SK-N-SH (cell line): Measurements from ENCODE around the gene HOMER1. TPM values are rescaled to one million over a fixed set of nuclear protein-coding genes. Genes with fewer than 3 reads are reported as not detected.
A peak's percentile ranks its signal among the peaks of the same experiment; 100 is the strongest.

Experiments used
- CTCF ChIA-PET: fragments of 300-600, 350-600 bp; formaldehyde crosslinking; extraction: SDS; loops from one replicate; lab custom pipeline; 2021; lab: Yijun Ruan, JAX
- POLR2A ChIA-PET: fragments of 350-600 bp; sonication (Branson Sonifier 250); formaldehyde crosslinking; extraction: SDS; loops from one replicate; lab custom pipeline; 2020; ENCODE audit warnings: antibody characterized with exemption, inconsistent platforms; lab: Yijun Ruan, JAX
- DNase-seq: peaks from one replicate; pipeline ENCODE4 v3.0.0; 2012
- H2AFZ ChIP-seq: fragments of 200-600 bp; sonication (generic); 2 replicates; pipeline ENCODE4 v1.8.1; 2016; ENCODE audit warnings: antibody characterized with exemption, mild to moderate bottlenecking, low read depth
- H3F3A ChIP-seq: fragments of 200-600 bp; sonication (generic); replicated peaks from 2 replicates; pipeline ENCODE3; 2016; ENCODE audit warnings: antibody characterized with exemption, mild to moderate bottlenecking; ENCODE audit not compliant: insufficient read depth
- H3K27ac ChIP-seq, 2 experiments: fragments of 200-500 bp in 1 of 2; fragments of 200-600 bp in 1 of 2; sonication (Bioruptor generic) in 1 of 2; sonication (generic), shearing (Covaris generic) in 1 of 2; 2 replicates each; pipeline versions ENCODE4 v1.5.1 to v1.6.1; 2014 to 2016; ENCODE audit warnings: low read depth in 2 of 2, inconsistent platforms in 1 of 2, low read length in 1 of 2, mild to moderate bottlenecking in 1 of 2, mixed read lengths in 1 of 2
- H3K27me3 ChIP-seq: fragments of 200-600 bp; sonication (generic), shearing (Covaris generic); 2 replicates; pipeline ENCODE4 v1.6.1; 2016; ENCODE audit warnings: mixed run types; ENCODE audit not compliant: insufficient read depth
- H3K36me3 ChIP-seq, 2 experiments: fragments of 200-500 bp in 1 of 2; fragments of 200-600 bp in 1 of 2; sonication (Bioruptor generic) in 1 of 2; sonication (generic) in 1 of 2; replicated peaks in 1 of 2; 2 replicates each; pipeline versions ENCODE3 to v1.5.1; 2014 to 2016; ENCODE audit warnings: low read length in 1 of 2, mild to moderate bottlenecking in 1 of 2; ENCODE audit not compliant: insufficient read depth in 2 of 2, control insufficient read depth in 1 of 2
- H3K4me1 ChIP-seq, 2 experiments: fragments of 200-500 bp in 1 of 2; fragments of 200-600 bp in 1 of 2; sonication (Bioruptor generic) in 1 of 2; sonication (generic), shearing (Covaris generic) in 1 of 2; 2 replicates each; pipeline versions ENCODE4 v1.5.1 to v1.6.1; 2014 to 2016; ENCODE audit warnings: low read depth in 1 of 2, low read length in 1 of 2, mixed run types in 1 of 2; ENCODE audit not compliant: insufficient read depth in 2 of 2, control insufficient read depth in 1 of 2
- H3K4me2 ChIP-seq: fragments of 200-600 bp; sonication (generic), shearing (Covaris generic); 2 replicates; pipeline ENCODE4 v1.6.1; 2017; ENCODE audit warnings: mixed run types
- H3K4me3 ChIP-seq, 2 experiments: fragments of 200-500 bp in 1 of 2; fragments of 200-600 bp in 1 of 2; sonication (Bioruptor generic) in 1 of 2; sonication (generic), shearing (Covaris generic) in 1 of 2; 2 replicates each; pipeline versions ENCODE4 v1.5.1 to v1.8.1; 2014 to 2016; ENCODE audit warnings: low read depth in 2 of 2, inconsistent platforms in 1 of 2, low read length in 1 of 2, mild to moderate bottlenecking in 1 of 2, mixed read lengths in 1 of 2, moderate library complexity in 1 of 2
- H3K79me2 ChIP-seq: fragments of 200-600 bp; sonication (generic); 2 replicates; pipeline ENCODE4 v1.8.1; 2017; ENCODE audit warnings: mild to moderate bottlenecking; ENCODE audit not compliant: insufficient read depth
- H3K9ac ChIP-seq: fragments of 200-600 bp; sonication (generic); 2 replicates; pipeline ENCODE4 v1.6.1; 2017; ENCODE audit warnings: mixed run types
- H3K9me2 ChIP-seq: fragments of 200-600 bp; sonication (generic); 2 replicates; pipeline ENCODE4 v1.6.1; 2017; ENCODE audit warnings: mixed run types
- H3K9me3 ChIP-seq: fragments of 200-600 bp; sonication (generic); 2 replicates; pipeline ENCODE4 v1.6.1; 2017; ENCODE audit warnings: mixed run types, mild to moderate bottlenecking, moderate library complexity
- H4K20me1 ChIP-seq: fragments of 200-600 bp; sonication (generic); 2 replicates; pipeline ENCODE4 v1.6.1; 2017; ENCODE audit warnings: mild to moderate bottlenecking, mixed run types; ENCODE audit not compliant: insufficient read depth
- CHD2 ChIP-seq: fragments of 150-350 bp; IDR thresholded peaks from 2 replicates; pipeline ENCODE4 v1.6.1; 2018; ENCODE audit warnings: low read length; ENCODE audit not compliant: partially characterized antibody
- FOSL2 ChIP-seq: IDR thresholded peaks from 2 replicates; pipeline ENCODE4 v1.4.0; 2012; ENCODE audit warnings: low read depth, mild to moderate bottlenecking, moderate library complexity, borderline replicate concordance
- GABPA ChIP-seq: IDR thresholded peaks from 2 replicates; pipeline ENCODE4 v1.4.0; 2012; ENCODE audit warnings: low read depth, mild to moderate bottlenecking
- JUND ChIP-seq: IDR thresholded peaks from 2 replicates; pipeline ENCODE4 v1.4.0; 2012
- NRF1 ChIP-seq: IDR thresholded peaks from 2 replicates; pipeline ENCODE4 v1.6.1; 2012; ENCODE audit warnings: low read depth, mild to moderate bottlenecking, low read length
- RAD21 ChIP-seq: IDR thresholded peaks from 2 replicates; pipeline ENCODE4 v1.6.1; 2012; ENCODE audit warnings: mild to moderate bottlenecking, low read length
- RXRA ChIP-seq: IDR thresholded peaks from 2 replicates; pipeline ENCODE4 v1.4.0; 2012; ENCODE audit warnings: low read depth, mild to moderate bottlenecking, borderline replicate concordance
- SMC3 ChIP-seq: IDR thresholded peaks from 2 replicates; pipeline ENCODE4 v1.6.1; 2012; ENCODE audit warnings: low read depth, low read length, improper control_type of control experiment
- TEAD4 ChIP-seq: IDR thresholded peaks from 2 replicates; pipeline ENCODE4 v1.4.0; 2012; ENCODE audit warnings: mild to moderate bottlenecking, borderline replicate concordance; ENCODE audit not compliant: insufficient read depth
- YY1 ChIP-seq: IDR thresholded peaks from 2 replicates; pipeline ENCODE4 v1.4.0; 2012; ENCODE audit warnings: low read depth, mild to moderate bottlenecking
- WGBS: methylation state at CpG from one replicate; pipeline ENCODE4 v1.1.6; 2017; ENCODE audit warnings: low lambda C conversion rate; 5-methylcytosine and 5-hydroxymethylcytosine counted together
- polyA plus RNA-seq, 3 experiments: library from polyadenylated mRNA; depleted of rRNA; stranded (reverse); fragments of >200 nt; gene quantifications; 2 replicates each; pipeline ENCODE4 v1.2.3, GENCODE V29; 2012
- TF ChIP-seq, protein P1 (sequence below): fragments of 150-350 bp; IDR thresholded peaks from 2 replicates; pipeline ENCODE4 v1.6.1; 2017; ENCODE audit warnings: antibody characterized with exemption, low read length, low read depth, borderline replicate concordance
- TF ChIP-seq, protein P2 (sequence below): fragments of 200-600 bp; sonication (generic); IDR thresholded peaks from 2 replicates; pipeline ENCODE4 v1.6.1; 2017; ENCODE audit warnings: antibody characterized with exemption, mild to moderate bottlenecking, moderate library complexity

The HOMER1 gene
- polyA plus RNA-seq, 1 of the 3 experiments (the other 2 are of a cell fraction): 2.2 TPM

DNA sequence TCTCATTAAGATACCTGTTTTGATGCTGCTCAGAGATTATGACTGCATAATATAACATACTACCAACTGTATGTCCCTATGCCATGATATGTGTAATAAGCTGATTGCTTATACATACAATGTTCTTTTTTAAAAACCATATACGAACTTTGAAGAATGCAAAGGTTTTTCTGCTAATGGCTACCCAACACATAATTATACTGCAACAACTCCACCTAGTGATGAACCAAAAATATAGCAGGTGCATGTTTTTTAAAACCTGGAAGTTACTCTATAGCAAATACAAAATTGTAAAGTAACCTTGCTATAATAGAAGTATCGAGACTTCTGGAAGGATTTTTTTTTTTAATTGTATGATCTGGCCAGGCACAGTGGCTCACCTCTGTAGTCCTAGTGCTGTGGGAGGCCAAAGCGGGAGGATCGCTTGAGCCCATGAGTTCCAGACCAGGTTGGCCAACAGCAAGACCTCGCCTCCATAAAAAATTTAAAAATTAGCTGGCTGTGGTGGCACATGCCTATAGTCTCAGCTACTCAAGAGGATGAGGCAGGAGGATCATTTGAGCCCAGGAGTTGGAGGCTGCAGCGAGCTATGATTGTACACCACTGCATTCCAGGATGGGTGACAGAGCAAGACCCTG lies 49.1 kb downstream of the HOMER1 start:
- ChIA-PET POLR2A (no interaction called here), CTCF (interaction anchor here (0.6 to 16.0 kb wide), 39 partner anchors 8 to 500 kb away, joined by 3 to 219 read pairs (median 4); partner anchors contain the start of gene JMY)
- Histone ChIP-seq H3K9me2 (no peaks in the 10 kb centered on the region), H3K9me3 (no peaks in the 10 kb centered on the region), H3K4me3 (no peak overlapping the region), H3K27ac (no peak overlapping the region), H4K20me1 (no peaks in the 10 kb centered on the region), H3K79me2 (peaks cover 11% of the 10 kb centered on the region), H3K9ac (no peak overlapping the region), H3K27me3 (no peaks in the 10 kb centered on the region), H3K36me3 (no peaks in the 10 kb centered on the region), H3K4me1 (no peaks in the 10 kb centered on the region), H3K4me2 (no peak overlapping the region)
- DNase-seq: peak; percentile 39
- 63% methylated on average over 6 of the region's 6 CpGs for WGBS
- TF ChIP-seq SMC3: peak; percentile 66
- TF ChIP-seq, protein P1, sequence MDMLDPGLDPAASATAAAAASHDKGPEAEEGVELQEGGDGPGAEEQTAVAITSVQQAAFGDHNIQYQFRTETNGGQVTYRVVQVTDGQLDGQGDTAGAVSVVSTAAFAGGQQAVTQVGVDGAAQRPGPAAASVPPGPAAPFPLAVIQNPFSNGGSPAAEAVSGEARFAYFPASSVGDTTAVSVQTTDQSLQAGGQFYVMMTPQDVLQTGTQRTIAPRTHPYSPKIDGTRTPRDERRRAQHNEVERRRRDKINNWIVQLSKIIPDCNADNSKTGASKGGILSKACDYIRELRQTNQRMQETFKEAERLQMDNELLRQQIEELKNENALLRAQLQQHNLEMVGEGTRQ: no peak
- no peak for TF ChIP-seq CHD2
- peak; percentile 86 for TF ChIP-seq RAD21
- TF ChIP-seq, protein P2, sequence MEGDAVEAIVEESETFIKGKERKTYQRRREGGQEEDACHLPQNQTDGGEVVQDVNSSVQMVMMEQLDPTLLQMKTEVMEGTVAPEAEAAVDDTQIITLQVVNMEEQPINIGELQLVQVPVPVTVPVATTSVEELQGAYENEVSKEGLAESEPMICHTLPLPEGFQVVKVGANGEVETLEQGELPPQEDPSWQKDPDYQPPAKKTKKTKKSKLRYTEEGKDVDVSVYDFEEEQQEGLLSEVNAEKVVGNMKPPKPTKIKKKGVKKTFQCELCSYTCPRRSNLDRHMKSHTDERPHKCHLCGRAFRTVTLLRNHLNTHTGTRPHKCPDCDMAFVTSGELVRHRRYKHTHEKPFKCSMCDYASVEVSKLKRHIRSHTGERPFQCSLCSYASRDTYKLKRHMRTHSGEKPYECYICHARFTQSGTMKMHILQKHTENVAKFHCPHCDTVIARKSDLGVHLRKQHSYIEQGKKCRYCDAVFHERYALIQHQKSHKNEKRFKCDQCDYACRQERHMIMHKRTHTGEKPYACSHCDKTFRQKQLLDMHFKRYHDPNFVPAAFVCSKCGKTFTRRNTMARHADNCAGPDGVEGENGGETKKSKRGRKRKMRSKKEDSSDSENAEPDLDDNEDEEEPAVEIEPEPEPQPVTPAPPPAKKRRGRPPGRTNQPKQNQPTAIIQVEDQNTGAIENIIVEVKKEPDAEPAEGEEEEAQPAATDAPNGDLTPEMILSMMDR: peak; percentile 79
- TF ChIP-seq TEAD4: no peak
- TF ChIP-seq NRF1: no peak
- peak; percentile 33; the same call in 1 of the 2 replicates for TF ChIP-seq YY1
- TF ChIP-seq, all 33 proteins: peak for 4
- Histone ChIP-seq H2AFZ (no peak overlapping the region), H3F3A (no peaks in the 10 kb centered on the region)

DNA sequence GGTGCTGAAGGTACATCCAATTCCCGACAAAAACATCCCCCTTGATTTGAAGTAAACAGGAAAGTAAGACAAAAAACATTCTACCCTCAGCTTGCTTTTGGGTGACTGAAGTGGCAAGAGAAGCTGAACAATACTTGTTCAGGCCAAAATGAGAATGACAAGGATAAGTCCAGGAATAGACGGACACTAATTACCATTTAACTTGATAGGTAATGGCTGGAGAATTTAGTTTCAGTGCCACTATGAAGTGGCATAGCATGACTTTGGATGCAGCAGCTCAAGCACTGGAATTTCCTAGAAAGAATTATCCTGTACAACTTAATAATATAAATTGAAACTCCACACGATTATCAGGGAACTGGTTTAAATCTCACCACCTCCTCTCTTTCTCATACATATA lies 49.7 kb downstream of the HOMER1 start:
- Histone ChIP-seq H4K20me1 (no peaks in the 10 kb centered on the region), H3K79me2 (peaks cover 11% of the 10 kb centered on the region), H3K4me2 (no peak overlapping the region), H3K4me1 (no peaks in the 10 kb centered on the region; a peak in 1 of 4 replicates), H3K9ac (no peak overlapping the region), H3K4me3 (no peak overlapping the region), H3K27me3 (no peaks in the 10 kb centered on the region), H2AFZ (no peak overlapping the region), H3K9me3 (no peaks in the 10 kb centered on the region), H3F3A (no peaks in the 10 kb centered on the region), H3K9me2 (no peaks in the 10 kb centered on the region), H3K27ac (no peak overlapping the region), H3K36me3 (no peaks in the 10 kb centered on the region)
- no peak for DNase-seq
- 66% methylated on average over 3 of the region's 3 CpGs for WGBS
- ChIA-PET POLR2A (no interaction called here), CTCF (interaction anchor here (0.7 to 16.0 kb wide), 37 partner anchors 8 to 465 kb away, joined by 3 to 219 read pairs (median 4); partner anchors contain the start of gene JMY)
- TF ChIP-seq RXRA (no peak), JUND (no peak), FOSL2 (no peak), GABPA (no peak)
